Erythroblast (primary cell): ENCODE measurements around the gene VAV3.

ENCODE experiments used
- DNase-seq, 2 experiments: peaks; one replicate each; lab custom pipeline; 2025; lab: John Stamatoyannopoulos, UW
- GATA1 ChIP-seq: IDR thresholded peaks from 2 replicates; pipeline ENCODE4 v1.6.1; 2011; ENCODE audit warnings: low read depth, mild to moderate bottlenecking, control low read depth, low read length, moderate library complexity
- POLR2A ChIP-seq: IDR thresholded peaks from 2 replicates; pipeline ENCODE4 v1.6.1; 2011; ENCODE audit warnings: mild to moderate bottlenecking, low read length

Gene VAV3

DNA sequence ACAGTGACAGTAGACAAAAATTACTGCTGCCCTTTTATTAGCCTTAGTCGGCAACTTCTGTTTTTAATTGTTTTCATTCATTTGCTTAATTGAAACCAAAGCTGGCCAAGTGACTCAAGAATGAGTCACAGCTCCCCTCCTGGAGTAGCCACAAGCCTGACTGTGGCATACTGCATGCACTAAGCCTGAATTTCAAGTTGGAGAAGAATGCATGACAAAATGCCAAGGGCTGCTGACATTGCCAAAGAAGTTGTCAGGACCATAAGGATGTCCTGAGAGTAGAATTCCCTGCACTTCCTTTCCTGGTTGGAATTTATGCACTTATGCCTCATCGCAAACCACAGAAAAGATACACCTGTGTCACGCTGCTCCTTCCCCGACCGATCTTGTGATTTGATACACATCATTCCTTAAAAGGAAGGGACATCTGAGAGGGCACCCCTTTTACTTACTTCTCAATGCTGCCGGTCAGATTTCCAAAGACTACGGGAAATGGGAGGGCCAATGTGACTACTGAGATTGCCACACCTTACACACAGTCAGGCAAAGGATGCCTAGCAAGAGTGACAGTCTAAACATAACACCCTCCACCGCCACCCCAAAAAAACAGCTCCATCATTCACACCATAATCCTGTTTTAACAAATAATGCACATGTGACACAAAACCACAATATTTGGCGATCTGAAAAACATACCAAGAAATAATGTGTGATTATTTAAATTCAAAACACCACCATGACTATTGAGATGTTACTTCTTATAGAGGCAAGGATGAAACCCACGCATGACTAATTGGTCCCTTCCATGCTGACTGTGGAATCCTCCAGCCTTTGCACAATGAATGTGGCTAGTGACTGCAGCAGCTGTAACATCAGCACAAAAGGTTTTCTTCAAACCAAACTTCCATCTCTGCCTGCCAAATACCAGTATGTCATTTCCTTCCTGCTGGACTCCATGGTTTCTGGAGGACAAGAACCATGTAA lies 28.2 kb downstream of the VAV3 start:
- DNase-seq = no peak
- TF ChIP-seq POLR2A = no peak
- TF ChIP-seq GATA1 = no peak

DNA sequence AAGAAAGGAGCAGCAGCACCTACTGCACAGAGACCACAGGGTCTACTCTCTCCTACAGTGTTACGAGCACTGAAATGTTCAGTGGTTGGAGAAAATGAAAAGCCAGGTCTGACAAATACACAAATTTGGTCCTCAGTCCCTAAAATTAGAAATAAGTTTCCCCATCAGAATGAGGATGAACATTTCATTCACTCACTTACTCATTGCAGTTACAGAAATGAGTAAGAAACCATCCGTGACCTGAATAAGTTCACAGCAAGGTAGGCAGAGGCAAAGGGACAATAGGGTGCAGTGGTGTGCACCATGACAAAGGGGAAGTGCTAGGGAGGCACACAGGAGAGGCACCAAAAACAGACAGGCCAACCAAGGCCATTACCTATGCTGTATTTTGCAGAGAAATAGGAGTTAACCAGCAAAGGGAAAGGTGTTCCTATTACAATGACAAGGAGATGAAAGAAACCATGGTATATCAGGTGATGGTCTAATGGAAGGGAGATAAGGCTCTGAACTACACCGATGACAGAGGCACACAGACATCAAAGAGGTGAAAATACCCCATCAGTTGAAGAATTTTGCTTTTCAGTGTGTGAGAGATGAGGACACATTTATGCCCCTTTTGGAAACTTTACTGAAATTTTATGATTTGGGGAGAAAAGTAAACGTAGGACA lies 29.4 kb downstream of the VAV3 start:
- TF ChIP-seq POLR2A = no peak
- TF ChIP-seq GATA1 = no peak
- no peak for DNase-seq

DNA sequence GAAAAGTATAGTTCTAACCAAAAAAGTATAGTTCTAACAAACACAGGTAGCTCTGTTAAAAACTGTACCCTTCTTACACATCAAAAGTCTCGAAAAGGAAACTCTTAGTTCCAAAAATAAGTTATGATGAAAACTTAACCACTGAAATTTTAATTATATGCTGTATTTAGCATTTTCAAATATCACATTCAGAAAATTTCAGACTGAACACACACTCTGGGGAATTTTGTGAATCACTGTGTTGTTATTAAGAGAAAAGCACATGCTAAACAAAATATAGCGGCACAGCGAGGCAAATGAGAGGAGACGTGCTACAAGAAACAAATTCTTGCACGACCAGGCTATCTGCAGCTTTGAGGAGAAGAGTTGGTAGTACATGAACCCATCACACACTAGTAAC lies 30.4 kb downstream of the VAV3 start:
- TF ChIP-seq GATA1 (no peak), POLR2A (no peak)
- no peak for DNase-seq

DNA sequence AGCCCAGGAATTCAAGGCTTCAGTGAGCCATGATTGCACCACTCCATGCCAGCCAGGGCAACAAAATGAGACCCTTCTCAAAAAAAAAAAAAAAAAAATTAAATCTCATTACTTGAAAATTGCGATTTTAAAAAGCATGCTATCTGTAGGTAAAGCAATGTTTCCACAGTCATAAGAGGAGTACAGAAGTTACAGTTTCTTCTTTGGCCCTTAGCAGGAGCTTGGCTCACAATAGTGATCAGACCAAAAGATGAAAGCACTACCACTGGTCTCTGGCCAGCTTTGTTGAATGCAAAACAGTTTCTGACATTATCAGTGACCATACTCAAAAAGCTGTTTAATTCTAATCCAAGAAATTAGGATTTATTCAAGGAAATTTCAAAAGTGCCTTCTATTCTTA lies 31.2 kb downstream of the VAV3 start:
- DNase-seq = no peak
- TF ChIP-seq POLR2A (no peak), GATA1 (no peak)

DNA sequence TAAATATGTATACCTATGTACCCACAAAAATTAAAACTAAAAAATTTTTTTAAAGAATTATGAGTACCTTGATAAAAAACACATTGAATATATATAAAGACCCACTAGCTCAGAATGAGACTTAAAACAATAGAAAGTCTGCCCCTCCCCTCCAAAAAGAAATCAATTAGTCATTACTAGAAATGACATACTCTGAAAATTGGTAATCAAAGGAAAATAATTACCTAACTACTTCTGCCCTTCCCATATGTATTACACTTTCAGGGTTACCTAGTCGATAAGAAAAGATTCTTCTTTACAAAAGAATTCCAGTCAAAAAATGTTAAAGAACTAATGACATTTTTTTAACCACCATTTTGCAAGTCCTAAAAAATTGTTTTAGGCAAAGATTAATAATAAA lies 34.7 kb downstream of the VAV3 start:
- TF ChIP-seq POLR2A (no peak), GATA1 (no peak)
- no peak for DNase-seq

DNA sequence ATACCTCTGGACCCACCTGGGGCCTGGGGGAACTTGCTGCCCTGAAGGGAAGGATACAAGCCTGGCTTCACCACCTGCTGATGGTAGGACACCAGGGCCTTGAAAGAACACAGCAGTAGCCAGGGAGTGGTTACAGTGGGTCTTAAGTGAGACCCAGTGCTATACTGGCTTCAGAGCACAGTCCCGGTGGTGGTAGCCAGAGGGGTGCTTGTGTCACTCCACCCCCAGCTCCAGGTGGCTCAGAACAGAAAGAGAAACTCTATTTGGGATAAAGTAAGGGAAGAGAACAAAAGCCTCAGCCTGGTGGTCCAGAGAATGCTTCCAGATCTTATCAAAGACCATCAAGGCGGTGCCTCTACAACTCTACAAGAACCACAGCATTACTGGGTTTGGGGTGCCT lies 37.2 kb downstream of the VAV3 start:
- TF ChIP-seq POLR2A (no peak), GATA1 (no peak)
- DNase-seq = no peak

DNA sequence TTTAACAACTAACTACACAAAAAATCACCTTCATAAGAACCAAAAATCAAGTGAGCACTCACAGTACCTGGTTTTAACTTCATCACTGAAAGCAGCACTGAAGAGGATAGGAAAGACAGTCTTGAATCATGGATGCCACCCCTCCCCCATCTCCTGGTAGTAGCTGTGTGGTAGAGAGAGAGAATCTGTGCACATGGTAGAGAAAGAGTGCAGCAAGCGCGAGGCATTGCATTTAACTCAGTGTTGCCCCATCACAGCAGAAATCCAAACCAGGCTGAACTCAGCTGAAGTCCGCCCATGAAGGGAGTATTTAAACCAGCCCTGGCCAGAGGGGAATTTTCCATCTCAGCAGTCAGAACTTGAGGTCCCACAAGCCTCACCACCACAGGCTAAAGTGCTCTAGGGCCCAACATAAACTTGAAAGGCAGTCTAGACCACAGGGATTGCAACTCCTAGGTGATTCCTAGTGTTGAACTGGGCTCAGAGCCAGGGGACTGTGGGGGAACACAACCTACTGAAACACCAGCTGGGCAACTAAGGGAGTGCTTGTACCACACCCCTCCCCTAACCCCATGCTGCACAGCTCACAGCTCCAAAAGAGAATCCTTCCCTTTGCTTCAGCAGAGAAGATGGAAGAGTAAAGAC lies 38.4 kb downstream of the VAV3 start:
- DNase-seq = no peak
- TF ChIP-seq GATA1 (no peak), POLR2A (no peak)

DNA sequence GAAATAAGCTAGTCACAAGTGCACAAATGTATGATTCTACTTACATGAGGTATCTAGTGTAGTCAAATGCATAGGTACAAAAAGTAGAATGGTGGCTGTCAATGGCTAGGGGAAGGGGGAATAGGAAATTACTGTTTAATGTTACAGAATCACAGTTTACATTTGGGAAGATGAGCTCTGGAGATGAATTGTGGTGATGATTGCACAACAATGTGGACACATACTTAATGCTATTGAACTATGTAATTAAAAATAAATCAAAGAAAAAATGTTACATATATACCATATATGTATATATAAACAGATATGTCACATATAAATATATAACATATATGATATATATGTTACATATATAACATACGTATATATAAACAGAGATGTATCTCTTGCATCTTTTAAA lies 39.4 kb downstream of the VAV3 start:
- no peak for TF ChIP-seq GATA1
- no peak for TF ChIP-seq POLR2A

DNA sequence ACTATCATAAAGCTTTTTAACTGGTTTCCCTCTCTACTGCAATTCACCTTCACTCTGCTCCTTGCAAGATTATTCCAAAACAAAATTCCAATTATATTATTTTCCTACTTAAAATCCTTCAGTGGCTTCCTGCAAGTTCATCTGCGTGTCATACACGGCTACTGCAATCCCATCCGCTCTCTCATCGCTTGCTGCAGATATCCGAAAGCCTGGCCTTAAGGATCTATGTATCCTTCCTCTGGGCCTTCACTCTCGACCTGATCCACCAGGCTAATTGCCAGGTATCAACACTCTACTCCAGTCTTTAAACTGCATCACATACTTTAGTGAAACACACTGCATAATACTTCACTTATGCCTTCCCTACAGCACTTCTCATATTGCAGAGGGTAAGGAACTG lies 44.0 kb downstream of the VAV3 start:
- no peak for TF ChIP-seq POLR2A
- no peak for TF ChIP-seq GATA1
- DNase-seq = no peak

More for the DNA sequence above, 39.4 kb downstream of the VAV3 start:
- DNase-seq = no peak

DNA sequence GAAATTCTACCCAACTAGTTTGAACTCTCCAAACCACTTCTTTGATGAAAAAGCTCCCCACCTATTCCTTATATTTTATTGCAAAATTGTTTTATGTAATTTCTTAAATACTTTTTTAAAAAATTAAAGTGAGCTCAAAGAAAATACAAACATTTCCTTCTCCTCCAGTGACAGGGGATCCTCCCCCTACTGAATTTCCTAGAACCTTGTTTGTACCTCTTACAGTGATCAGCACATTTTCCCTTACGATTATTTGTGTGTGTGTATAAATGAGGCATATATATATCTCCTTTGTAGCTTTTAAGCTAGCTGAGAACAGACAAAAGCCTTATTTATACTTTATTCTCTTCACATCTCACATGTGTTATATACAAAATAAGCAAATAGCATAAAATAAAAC lies 44.4 kb downstream of the VAV3 start:
- TF ChIP-seq GATA1 (no peak), POLR2A (no peak)
- DNase-seq = no peak

DNA sequence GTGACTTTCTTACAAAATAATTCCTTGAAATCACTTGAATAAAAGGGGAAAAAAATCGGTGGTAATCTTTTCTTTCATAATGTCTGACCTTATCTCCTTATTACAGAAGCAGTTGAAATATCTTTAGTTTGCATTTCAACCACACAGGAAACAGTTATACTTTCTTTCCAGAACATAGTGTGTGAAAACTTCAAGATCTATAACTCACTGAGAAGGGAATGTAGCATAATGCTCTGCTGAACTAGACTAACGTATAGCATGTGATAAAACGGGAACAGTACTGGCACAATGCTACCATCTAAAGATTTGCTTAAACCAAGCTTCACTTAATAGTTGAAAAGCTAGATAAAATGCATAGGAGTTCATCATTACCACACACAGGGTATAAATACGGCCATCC lies 45.0 kb downstream of the VAV3 start:
- TF ChIP-seq POLR2A (no peak), GATA1 (no peak)
- DNase-seq = peak in 1 of 2 experiments; percentile 21

DNA sequence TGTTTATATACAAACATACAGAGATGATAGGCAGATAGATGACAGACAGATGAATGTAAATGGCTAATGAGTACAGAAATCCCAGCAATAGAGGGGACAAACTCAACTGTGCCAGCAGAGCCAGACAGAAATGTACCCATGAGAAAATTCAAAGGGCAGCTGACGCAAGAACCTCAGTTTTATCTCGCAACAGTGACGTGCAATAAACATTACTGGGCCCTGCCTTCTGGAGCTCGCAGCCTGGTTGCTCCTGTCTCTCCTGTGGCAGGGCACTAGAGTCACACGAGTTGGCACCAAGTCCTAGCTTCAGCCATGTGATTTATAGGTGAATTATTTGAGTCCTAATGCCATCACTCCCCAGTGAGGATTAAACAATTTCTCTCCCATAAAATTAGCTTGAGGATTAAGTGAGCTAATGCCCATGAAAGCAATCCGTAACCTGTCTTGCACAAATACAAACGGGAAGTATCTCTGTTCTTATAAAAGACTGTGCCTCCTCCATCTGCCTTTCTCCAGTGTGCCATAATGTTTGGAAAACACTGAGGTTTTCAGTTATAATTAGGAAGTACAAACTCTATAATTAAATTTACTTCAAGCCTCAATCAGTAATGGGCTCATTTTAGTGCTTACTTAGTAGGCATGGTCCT lies 50.7 kb downstream of the VAV3 start:
- TF ChIP-seq POLR2A (no peak), GATA1 (no peak)
- peak in 1 of 2 experiments; percentile 13 for DNase-seq

DNA sequence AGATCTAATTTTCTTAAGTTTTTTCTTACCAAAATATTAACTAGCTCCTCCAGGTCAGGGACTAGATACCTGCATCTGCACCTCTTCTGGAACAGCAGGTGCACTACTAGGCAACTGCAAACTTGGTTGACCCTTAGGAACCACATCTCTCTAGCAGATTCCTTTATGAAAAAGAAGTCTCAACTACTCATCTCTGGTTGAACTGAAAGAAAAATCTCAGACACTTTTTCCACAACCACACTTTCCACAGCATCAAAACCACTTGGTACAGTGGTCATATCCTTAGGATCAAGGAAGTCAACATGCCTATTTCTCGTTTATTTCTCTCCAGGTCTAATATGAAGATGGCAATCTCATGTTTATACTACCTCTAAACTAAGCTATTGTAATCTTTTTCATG lies 52.3 kb downstream of the VAV3 start:
- no peak for DNase-seq
- TF ChIP-seq GATA1 (no peak), POLR2A (no peak)
